ENCODE results near the gene ACTG2.

The ACTG2 gene

DNA sequence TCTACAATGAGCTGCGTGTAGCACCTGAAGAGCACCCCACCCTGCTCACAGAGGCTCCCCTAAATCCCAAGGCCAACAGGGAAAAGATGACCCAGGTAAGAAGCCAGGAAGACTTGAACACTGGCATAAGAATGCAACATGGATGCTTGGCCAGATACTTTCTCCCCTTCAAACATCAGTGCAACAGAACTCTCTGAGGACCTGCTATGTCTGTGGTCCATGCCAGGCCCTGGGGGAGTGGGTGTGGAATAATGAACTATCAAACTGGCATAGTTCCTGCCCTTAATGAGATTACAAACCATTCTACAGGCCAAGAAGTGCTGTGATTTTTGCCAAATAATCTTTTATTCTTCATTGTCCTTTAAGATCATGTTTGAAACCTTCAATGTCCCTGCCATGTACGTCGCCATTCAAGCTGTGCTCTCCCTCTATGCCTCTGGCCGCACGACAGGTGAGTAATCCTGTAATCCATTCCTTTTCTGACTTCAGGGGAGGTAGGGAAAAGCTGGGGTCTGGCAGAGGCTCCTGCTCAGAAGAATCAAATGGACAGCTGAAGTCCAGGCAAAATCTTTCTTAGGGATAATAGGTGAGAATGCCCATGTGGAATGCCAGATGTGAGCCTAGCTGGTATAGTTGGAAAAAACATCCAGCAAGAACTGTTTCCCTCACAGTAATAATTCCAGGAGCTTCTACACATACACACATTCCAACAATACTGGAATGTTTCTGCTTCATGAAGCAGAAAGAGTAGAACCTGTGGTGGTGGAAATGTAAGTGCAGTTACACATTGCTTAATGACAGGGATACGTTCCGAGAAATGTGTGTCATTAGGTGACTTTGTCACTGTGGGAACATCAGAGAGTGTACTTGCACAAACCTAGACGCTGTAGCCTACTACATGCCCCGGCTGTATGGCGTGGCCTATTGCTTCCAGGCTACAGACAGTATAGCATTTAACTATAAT lies 16.2 kb downstream of the ACTG2 start:
- no peaks in the 10 kb centered on the region for H3K27me3 ChIP-seq (ENCODE audit: insufficient read depth, poor library complexity, severe bottlenecking)
- H3K27ac ChIP-seq (replicated peaks), result no peak overlapping the region
- TF ChIP-seq CTCF (IDR thresholded peaks at IDR 0.05; ENCODE audit: insufficient read depth, low read length) (no peak), SPI1 (IDR thresholded peaks at IDR 0.05; ENCODE audit: borderline replicate concordance, low read depth) (no peak), GABPA (IDR thresholded peaks at IDR 0.05; ENCODE audit: low read depth) (no peak), POLR2AphosphoS5 (IDR thresholded peaks at IDR 0.05; ENCODE audit: low read depth) (no peak)
- TF ChIP-seq, protein P1, sequence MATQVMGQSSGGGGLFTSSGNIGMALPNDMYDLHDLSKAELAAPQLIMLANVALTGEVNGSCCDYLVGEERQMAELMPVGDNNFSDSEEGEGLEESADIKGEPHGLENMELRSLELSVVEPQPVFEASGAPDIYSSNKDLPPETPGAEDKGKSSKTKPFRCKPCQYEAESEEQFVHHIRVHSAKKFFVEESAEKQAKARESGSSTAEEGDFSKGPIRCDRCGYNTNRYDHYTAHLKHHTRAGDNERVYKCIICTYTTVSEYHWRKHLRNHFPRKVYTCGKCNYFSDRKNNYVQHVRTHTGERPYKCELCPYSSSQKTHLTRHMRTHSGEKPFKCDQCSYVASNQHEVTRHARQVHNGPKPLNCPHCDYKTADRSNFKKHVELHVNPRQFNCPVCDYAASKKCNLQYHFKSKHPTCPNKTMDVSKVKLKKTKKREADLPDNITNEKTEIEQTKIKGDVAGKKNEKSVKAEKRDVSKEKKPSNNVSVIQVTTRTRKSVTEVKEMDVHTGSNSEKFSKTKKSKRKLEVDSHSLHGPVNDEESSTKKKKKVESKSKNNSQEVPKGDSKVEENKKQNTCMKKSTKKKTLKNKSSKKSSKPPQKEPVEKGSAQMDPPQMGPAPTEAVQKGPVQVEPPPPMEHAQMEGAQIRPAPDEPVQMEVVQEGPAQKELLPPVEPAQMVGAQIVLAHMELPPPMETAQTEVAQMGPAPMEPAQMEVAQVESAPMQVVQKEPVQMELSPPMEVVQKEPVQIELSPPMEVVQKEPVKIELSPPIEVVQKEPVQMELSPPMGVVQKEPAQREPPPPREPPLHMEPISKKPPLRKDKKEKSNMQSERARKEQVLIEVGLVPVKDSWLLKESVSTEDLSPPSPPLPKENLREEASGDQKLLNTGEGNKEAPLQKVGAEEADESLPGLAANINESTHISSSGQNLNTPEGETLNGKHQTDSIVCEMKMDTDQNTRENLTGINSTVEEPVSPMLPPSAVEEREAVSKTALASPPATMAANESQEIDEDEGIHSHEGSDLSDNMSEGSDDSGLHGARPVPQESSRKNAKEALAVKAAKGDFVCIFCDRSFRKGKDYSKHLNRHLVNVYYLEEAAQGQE (IDR thresholded peaks at IDR 0.05; ENCODE audit: insufficient replicate concordance, low read depth), result no peak
- H3K4me3 ChIP-seq (replicated peaks; ENCODE audit: insufficient read depth, low read length), result no peak overlapping the region
- DNase-seq (ENCODE audit: low read depth in 1 of 2, low spot score in 1 of 2), result no peak

- Histone ChIP-seq H3K27me3 (ENCODE audit: insufficient read depth, poor library complexity, severe bottlenecking) (no peaks in the 10 kb centered on the region), H3K27ac (replicated peaks) (no peak overlapping the region), H3K4me3 (replicated peaks; ENCODE audit: insufficient read depth, low read length) (no peak overlapping the region)
- TF ChIP-seq GABPA (IDR thresholded peaks at IDR 0.05; ENCODE audit: low read depth), result no peak
- no peak for TF ChIP-seq CTCF (IDR thresholded peaks at IDR 0.05; ENCODE audit: insufficient read depth, low read length)
- TF ChIP-seq SPI1 (IDR thresholded peaks at IDR 0.05; ENCODE audit: borderline replicate concordance, low read depth), result no peak
- TF ChIP-seq, protein P1 (IDR thresholded peaks at IDR 0.05; ENCODE audit: insufficient replicate concordance, low read depth), result no peak
- TF ChIP-seq POLR2AphosphoS5 (IDR thresholded peaks at IDR 0.05; ENCODE audit: low read depth), result no peak
- DNase-seq (ENCODE audit: low read depth in 1 of 2, low spot score in 1 of 2), result no peak
Observed at GRCh38 chr2:73910873-73911547, 18.2 kb downstream of the ACTG2 start.

DNA sequence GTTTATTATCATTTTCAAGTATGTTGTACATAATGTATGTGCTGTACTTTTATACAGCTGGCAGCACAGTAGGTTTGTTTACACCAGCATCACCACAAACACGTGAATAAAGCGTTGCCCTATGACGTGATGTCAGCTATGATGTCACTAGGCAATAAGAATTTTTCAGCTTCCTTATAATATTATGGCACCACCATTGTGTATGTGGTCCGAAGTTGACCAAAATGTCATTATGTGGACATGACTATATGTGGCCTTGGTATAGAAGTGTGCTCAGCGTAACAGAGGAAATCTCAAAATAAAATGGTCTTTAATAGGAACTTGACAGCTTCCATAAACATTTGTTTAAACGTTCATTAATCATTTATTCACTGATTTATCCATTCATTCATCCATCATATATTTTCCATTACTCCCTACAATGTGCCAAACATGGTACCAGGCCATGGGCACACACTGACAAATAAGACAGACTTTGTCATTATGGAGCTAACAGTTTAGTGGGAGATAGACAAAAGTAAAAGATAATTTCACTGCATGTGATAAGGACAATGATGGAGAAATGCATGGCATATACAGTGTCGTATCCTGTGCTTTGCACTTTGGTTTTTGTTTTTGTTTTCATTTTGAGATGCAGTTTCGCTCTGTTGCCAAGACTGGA lies 18.9 kb downstream of the ACTG2 start:
- H3K27ac ChIP-seq (replicated peaks), result no peak overlapping the region
- DNase-seq (ENCODE audit: low read depth in 1 of 2, low spot score in 1 of 2), result no peak
- no peak for TF ChIP-seq SPI1 (IDR thresholded peaks at IDR 0.05; ENCODE audit: borderline replicate concordance, low read depth)
- TF ChIP-seq GABPA (IDR thresholded peaks at IDR 0.05; ENCODE audit: low read depth), result no peak
- TF ChIP-seq, protein P1 (IDR thresholded peaks at IDR 0.05; ENCODE audit: insufficient replicate concordance, low read depth), result no peak
- TF ChIP-seq POLR2AphosphoS5 (IDR thresholded peaks at IDR 0.05; ENCODE audit: low read depth), result no peak
- TF ChIP-seq CTCF (IDR thresholded peaks at IDR 0.05; ENCODE audit: insufficient read depth, low read length), result no peak
- H3K27me3 ChIP-seq (ENCODE audit: insufficient read depth, poor library complexity, severe bottlenecking), result no peaks in the 10 kb centered on the region
- no peak overlapping the region for H3K4me3 ChIP-seq (replicated peaks; ENCODE audit: insufficient read depth, low read length)
